ENCODE results near the gene EEF2K.
A peak's percentile ranks its signal among the peaks of the same experiment; 100 is the strongest.

EEF2K gene

DNA sequence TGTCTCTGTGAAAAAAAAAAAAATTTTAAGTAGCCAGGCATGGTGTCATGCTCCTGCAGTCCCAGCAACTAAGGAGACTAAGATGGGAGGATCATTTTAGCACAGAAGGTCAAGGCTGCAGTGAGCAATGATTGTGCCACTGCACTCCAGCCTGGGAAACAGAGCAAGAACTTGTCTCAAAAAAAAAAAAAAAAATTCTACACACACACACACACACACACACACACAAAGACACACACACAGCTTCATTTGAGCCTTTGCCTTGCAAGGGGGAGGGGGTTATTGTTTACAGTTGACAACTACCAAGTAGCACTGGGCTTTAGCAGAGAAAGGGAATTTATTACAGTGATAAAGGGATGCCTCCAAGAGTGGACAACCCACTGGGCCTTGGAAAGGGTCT lies 86.2 kb downstream of the EEF2K start:
- H3K4me3 ChIP-seq (ENCODE audit: low read depth, low read length) = no peak overlapping the region
- no peak for DNase-seq (ENCODE audit: low read depth)
- TF ChIP-seq, protein P1, sequence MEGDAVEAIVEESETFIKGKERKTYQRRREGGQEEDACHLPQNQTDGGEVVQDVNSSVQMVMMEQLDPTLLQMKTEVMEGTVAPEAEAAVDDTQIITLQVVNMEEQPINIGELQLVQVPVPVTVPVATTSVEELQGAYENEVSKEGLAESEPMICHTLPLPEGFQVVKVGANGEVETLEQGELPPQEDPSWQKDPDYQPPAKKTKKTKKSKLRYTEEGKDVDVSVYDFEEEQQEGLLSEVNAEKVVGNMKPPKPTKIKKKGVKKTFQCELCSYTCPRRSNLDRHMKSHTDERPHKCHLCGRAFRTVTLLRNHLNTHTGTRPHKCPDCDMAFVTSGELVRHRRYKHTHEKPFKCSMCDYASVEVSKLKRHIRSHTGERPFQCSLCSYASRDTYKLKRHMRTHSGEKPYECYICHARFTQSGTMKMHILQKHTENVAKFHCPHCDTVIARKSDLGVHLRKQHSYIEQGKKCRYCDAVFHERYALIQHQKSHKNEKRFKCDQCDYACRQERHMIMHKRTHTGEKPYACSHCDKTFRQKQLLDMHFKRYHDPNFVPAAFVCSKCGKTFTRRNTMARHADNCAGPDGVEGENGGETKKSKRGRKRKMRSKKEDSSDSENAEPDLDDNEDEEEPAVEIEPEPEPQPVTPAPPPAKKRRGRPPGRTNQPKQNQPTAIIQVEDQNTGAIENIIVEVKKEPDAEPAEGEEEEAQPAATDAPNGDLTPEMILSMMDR (IDR thresholded peaks at IDR 0.05; ENCODE audit: insufficient read depth, low read depth, low read length, missing control alignments) = no peak

DNA sequence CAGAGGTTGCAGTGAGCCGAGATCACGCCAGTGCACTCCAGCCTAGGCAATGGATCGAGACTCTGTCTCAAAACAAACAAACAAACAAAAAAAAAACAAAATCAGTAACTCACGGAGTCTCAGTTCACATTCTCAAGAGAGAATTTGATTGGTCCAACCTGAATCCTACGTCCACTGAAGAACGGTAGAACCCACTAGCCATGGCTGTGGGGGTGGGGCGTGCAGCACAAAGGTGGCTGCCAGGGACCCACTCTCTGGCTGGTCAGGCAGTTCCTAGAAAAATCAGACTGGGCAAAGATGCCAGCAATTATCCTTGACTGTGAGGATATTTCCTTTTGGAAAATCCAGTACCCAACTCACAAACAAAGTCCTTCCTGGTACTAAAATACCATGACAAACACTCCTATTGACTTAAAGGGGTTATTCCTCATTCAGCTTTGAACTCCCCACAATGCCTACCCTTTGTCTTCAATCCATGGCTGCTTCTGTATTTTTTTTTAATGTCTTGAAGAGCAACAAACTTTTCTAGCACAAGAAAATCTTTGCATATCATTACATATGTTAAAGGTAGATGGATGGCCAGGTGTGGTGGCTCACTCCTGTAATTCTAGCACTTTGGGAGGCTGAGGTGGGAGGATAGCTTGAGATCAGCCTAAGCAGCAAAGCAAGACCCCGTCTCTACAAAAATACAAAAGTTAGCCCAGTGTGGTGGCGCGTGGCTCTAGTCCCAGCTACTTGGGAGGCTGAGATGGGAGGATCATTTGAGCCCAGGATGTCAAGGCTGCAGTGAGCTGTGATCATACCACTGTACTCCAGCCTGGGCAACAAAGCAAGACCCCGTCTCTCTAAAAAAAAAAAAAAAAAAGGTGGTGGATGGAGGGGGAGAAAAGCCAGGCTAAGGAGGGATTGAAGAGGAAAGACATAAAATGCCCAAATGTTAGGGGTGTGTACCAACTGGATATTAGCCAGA lies 87.3 kb downstream of the EEF2K start:
- no peak for DNase-seq (ENCODE audit: low read depth)
- no peak overlapping the region for H3K4me3 ChIP-seq (ENCODE audit: low read depth, low read length)
- TF ChIP-seq, protein P1 (IDR thresholded peaks at IDR 0.05; ENCODE audit: insufficient read depth, low read depth, low read length, missing control alignments) = no peak

DNA sequence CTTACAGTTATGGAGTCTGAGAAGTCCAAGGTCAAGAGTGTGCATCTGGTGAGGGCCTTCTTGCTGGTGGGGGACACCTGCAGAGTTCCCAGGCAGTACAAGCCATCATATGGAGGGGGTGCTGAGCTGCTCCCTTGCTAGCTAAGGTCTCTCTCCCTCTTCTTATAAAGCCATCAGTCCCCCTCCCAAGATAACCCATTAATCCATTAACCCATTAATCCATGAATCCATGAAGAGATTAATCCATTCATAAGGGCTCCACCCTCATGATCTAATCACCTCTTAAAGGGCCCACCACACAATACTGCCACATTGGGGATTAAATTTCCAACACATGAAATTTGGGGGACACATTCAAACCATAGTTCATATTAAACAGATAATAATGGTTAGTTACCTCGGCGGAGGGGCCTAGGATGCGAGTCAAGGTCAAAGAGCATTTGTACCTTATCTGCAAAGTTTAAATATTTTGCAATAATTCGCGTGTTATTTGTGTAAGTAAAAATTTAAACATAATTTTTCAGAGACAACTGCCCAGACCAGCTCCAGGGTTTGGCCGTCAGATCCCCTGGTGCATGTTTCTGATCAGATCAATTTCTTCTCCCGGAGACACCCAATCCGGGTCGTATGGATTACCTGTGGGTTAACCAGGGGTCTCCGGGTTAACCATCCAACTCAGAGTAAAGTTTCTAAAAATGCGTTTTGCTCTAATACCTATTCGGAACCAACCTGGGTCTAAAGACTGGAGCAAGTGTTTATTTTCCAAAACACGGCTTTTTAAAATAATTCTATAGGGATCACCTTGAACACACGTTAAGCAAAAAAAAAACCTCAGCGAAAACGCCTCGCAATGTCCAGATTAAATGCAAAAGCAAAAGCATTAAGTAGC lies 90.4 kb downstream of the EEF2K start:
- TF ChIP-seq, protein P1 (IDR thresholded peaks at IDR 0.05; ENCODE audit: insufficient read depth, low read depth, low read length, missing control alignments) = no peak
- peak overlapping the region; percentile 84 for H3K4me3 ChIP-seq (ENCODE audit: low read depth, low read length)
- DNase-seq (ENCODE audit: low read depth) = no peak

DNA sequence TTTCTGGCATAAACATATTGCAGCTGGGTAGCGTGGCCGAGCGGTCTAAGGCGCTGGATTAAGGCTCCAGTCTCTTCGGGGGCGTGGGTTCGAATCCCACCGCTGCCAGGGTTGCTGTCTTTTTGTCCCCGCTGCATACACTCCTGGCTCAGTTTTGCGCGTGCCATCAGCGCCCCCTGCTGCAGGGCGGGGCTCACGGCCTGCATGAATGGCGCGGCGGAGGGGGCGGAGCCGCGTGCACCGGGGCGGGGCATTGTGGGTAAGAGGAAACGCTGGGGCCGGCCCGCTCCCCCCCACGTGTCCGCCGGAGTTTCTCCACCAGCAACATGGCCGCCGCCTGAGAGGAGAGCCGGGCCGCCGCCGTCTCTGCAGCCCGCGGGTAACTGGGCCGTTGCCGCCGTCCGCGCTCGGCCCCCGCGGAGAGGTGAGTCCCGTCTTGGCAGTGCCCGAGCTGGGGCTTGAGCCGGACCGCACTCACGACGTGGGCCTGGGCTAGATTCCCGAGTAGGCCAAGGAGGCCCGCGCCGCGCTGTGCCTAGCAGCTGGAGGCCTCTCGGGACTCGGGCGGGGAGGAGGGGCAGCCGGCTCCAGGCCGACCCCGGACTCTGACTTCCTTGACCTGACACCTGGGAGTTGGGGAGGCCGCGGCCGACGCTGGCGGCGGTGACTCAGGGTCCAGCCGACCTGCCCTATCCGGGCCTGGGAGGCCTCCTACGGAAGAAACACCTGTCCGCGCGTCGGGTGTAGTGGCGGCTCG lies 91.2 kb downstream of the EEF2K start, which contains the start of gene POLR3E:
TSS of gene POLR3E (plus strand) at position 296 of the 757 bp plus-strand sequence. CDS start 5,560 bp downstream, outside the sequence.
- peak within 1 kb of the TSS; percentile 84 for H3K4me3 ChIP-seq (ENCODE audit: low read depth, low read length)
- TF ChIP-seq, protein P1 (IDR thresholded peaks at IDR 0.05; ENCODE audit: insufficient read depth, low read depth, low read length, missing control alignments) = peak; percentile 92
- peak; percentile 99 for DNase-seq (ENCODE audit: low read depth)

DNA sequence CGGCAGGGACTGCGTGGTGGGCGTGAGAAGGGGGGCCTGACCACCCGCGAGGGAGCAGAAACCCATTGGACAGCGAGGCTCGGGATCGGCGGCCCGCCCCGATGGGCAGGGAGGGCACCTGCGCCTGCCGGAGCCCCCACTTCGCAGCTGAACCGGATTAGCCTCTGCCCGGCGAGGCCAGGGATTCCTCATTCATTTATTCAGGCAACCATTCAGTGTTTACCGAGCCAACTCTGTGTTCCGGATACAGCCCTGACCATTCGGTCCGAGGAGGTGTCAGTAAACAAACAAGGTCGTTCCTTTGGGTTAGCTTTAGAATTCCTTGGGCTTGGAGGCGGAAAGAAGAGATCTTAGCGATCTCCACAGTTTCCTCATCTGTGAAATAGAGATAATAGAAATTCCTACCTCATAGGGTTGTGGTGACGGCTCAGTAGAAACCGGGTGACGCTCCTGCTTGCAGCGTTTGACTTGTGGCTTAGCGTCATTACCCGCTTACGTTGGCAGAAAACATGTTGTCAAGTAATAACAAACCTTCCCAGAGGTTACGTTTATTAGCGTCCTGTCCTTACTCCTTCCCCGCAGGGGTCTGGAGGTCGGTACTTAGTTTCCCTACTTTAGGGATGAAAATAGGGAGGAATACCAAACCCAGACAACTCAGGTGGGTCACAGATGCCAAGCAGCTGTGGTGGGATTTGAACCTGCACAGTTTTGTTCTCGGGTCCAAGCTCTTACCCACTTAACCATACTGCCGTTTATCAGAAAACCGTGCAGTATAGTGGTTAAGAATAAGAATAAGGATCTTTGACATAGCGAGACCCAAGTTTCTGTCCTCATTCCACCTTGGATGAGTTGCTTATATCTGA lies 92.0 kb downstream of the EEF2K start:
- TF ChIP-seq, protein P1 (IDR thresholded peaks at IDR 0.05; ENCODE audit: insufficient read depth, low read depth, low read length, missing control alignments) = no peak
- peak; percentile 94 for DNase-seq (ENCODE audit: low read depth)
- peak overlapping the region; percentile 66 for H3K4me3 ChIP-seq (ENCODE audit: low read depth, low read length)
